Tibial artery (tissue), 4 donors: ENCODE results near the gene EHD2.
A peak's percentile ranks its signal among the peaks of the same experiment; 100 is the strongest.
"Not testable (repeated sequence)": the region's sequence is repeated elsewhere in the genome, so short reads cannot be mapped to it uniquely, and the experiment has no call there.

Source experiments
- DNase-seq, 2 donors: peaks; one replicate each; pipeline ENCODE4 v3.0.0-alpha.2; 2019
- H3K27ac ChIP-seq, 2 donors: fragments of 200-600 bp; sonication (generic) in 1 of 2; 1 replicate in 1 of 2; 2 replicates in 1 of 2; pipeline ENCODE4 v1.5.1; 2018 to 2019; ENCODE audit warnings: mild to moderate bottlenecking in 1 of 2
- H3K27me3 ChIP-seq, 2 donors: fragments of 200-600 bp; sonication (generic) in 1 of 2; one replicate each; pipeline versions ENCODE4 v1.5.1 to v1.6.0; 2016 to 2019
- H3K36me3 ChIP-seq, 3 donors: fragments of 200-600 bp; sonication (generic) in 2 of 3; one replicate each; pipeline ENCODE4 v1.5.1; 2016 to 2019; ENCODE audit warnings: mild to moderate bottlenecking in 2 of 3
- H3K4me1 ChIP-seq, 4 donors: fragments of 200-600 bp; sonication (generic) in 2 of 4; 1 replicate in 3 of 4; 2 replicates in 1 of 4; pipeline ENCODE4 v1.5.1; 2016 to 2019
- H3K4me3 ChIP-seq, 2 donors: fragments of 200-600 bp; sonication (generic) in 1 of 2; 1 replicate in 1 of 2; 2 replicates in 1 of 2; pipeline ENCODE4 v1.5.1; 2018 to 2019; ENCODE audit warnings: mild to moderate bottlenecking in 2 of 2
- H3K9me3 ChIP-seq, 3 donors: fragments of 200-600 bp; sonication (generic) in 1 of 3; one replicate each; pipeline ENCODE4 v1.5.1; 2016 to 2019
- intact Hi-C: fragments of 100-400 bp; cut with DNase I; formaldehyde crosslinking; loops from one replicate; pipeline ENCODE4 v1.15.0; 2023; ENCODE audit warnings: low total_unique reads
- TF ChIP-seq, protein P1 (sequence below), 2 experiments: fragments of 200-600 bp in 1 of 2; fragments of 450-650 bp in 1 of 2; IDR thresholded peaks; one replicate each; pipeline ENCODE4 v1.5.1; 2017 to 2019; ENCODE audit warnings: antibody characterized with exemption in 2 of 2, mild to moderate bottlenecking in 1 of 2, moderate library complexity in 1 of 2

The EHD2 gene, protein sequence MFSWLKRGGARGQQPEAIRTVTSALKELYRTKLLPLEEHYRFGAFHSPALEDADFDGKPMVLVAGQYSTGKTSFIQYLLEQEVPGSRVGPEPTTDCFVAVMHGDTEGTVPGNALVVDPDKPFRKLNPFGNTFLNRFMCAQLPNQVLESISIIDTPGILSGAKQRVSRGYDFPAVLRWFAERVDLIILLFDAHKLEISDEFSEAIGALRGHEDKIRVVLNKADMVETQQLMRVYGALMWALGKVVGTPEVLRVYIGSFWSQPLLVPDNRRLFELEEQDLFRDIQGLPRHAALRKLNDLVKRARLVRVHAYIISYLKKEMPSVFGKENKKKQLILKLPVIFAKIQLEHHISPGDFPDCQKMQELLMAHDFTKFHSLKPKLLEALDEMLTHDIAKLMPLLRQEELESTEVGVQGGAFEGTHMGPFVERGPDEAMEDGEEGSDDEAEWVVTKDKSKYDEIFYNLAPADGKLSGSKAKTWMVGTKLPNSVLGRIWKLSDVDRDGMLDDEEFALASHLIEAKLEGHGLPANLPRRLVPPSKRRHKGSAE

DNA sequence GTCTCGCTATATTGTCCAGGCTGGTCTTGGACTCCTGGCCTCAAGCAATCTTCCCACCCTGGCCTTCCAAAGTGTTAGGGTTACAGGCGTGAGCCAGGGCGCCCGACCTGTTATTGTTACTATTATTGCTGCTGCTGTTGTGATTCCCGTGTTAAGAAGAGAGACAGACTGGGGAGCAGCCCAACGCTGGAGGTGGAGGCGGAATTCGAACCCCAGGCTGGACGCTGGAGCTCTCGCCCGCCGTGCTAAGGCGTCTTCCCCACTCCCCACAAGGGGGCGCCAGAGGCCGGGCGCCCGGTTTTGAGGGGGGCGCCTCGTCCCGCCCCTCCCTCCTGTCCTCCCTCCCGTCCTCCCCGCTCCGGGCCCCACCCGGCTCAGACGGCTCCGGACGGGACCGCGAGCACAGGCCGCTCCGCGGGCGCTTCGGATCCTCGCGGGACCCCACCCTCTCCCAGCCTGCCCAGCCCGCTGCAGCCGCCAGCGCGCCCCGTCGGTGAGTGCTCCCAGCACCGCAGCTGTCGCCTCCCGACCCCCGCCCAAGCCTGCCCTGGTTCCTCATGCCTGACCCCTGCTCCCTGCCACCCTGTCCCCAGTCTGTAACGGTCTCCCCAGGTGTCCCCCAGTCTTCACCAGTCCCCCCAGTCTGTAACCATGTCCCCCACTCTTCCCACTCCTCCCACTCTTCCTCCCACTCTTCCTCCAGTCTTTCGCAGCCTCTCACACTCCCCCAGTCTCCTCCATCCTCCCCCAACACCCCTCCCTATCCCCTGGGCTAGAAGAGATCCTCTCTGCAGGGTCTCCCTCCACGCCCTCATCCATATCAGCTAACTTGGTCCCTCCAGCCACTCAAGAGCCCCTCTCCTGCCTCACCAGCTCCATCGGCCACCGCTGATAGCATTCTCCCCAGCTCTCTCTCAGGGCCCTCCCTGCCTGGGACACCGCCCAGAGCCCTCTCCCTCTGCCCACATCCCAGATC, at the start of gene EHD2:
Gene EHD2, plus strand, starts transcription at position 377 of the 976 bp plus-strand sequence. CDS start 3,191 bp downstream, outside the sequence.
- Histone ChIP-seq H3K9me3 (no peaks in the 10 kb centered on the region), H3K4me1 (peaks cover 5 to 44% (median 38%) of the 10 kb centered on the region in 4 donors), H3K27me3 (no peaks in the 10 kb centered on the region), H3K27ac (peak within 1 kb of the TSS; percentile 91 to 93), H3K36me3 (peaks cover 13 to 26% (median 22%) of the 10 kb centered on the region in 3 donors), H3K4me3 (peak within 1 kb of the TSS; percentile 85 to 92)
- DNase-seq = peak; percentile 61 to 90
- intact Hi-C loops = loop anchor here (1.0 to 5.0 kb wide), 2 partner anchors 30 to 74 kb away; no protein-coding TSS in a partner anchor
- TF ChIP-seq, protein P1, sequence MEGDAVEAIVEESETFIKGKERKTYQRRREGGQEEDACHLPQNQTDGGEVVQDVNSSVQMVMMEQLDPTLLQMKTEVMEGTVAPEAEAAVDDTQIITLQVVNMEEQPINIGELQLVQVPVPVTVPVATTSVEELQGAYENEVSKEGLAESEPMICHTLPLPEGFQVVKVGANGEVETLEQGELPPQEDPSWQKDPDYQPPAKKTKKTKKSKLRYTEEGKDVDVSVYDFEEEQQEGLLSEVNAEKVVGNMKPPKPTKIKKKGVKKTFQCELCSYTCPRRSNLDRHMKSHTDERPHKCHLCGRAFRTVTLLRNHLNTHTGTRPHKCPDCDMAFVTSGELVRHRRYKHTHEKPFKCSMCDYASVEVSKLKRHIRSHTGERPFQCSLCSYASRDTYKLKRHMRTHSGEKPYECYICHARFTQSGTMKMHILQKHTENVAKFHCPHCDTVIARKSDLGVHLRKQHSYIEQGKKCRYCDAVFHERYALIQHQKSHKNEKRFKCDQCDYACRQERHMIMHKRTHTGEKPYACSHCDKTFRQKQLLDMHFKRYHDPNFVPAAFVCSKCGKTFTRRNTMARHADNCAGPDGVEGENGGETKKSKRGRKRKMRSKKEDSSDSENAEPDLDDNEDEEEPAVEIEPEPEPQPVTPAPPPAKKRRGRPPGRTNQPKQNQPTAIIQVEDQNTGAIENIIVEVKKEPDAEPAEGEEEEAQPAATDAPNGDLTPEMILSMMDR (IDR thresholded peaks at IDR 0.05) = peak; percentile 98 to 99

DNA sequence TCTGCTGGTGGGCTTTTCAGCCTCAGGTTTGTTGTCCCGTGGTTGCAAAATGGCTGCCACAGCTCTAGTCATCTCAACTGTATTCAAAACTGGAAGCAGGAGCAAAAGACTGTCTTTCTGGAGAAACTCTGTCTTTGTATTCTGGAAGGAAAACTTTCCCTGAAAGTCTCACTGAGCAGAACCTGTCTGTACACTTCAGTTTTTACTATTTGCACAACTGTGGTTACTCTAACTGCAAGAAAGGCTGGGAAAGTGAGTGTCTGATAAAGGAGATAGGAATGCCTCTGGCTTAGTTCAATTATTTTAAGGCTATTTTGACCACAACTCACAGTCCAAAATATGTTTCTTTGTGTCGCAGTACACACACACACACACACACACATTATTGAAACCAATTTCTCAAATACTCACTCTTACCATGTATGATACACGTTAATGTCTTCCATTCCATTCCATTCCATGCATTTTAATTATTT, 49.7 kb upstream of the EHD2 start:
- peaks cover 7 to 56% (median 32%) of the 10 kb centered on the region in 4 donors for H3K4me1 ChIP-seq
- TF ChIP-seq, protein P1 (IDR thresholded peaks at IDR 0.05) = no peak
- H3K27me3 ChIP-seq = no peaks in the 10 kb centered on the region
- H3K9me3 ChIP-seq = no peaks in the 10 kb centered on the region
- DNase-seq = no peak
- intact Hi-C loops = no loop called here
- no peak overlapping the region for H3K4me3 ChIP-seq
- H3K27ac ChIP-seq = peak overlapping the region; percentile 29 to 60
- H3K36me3 ChIP-seq = no peaks in the 10 kb centered on the region

DNA sequence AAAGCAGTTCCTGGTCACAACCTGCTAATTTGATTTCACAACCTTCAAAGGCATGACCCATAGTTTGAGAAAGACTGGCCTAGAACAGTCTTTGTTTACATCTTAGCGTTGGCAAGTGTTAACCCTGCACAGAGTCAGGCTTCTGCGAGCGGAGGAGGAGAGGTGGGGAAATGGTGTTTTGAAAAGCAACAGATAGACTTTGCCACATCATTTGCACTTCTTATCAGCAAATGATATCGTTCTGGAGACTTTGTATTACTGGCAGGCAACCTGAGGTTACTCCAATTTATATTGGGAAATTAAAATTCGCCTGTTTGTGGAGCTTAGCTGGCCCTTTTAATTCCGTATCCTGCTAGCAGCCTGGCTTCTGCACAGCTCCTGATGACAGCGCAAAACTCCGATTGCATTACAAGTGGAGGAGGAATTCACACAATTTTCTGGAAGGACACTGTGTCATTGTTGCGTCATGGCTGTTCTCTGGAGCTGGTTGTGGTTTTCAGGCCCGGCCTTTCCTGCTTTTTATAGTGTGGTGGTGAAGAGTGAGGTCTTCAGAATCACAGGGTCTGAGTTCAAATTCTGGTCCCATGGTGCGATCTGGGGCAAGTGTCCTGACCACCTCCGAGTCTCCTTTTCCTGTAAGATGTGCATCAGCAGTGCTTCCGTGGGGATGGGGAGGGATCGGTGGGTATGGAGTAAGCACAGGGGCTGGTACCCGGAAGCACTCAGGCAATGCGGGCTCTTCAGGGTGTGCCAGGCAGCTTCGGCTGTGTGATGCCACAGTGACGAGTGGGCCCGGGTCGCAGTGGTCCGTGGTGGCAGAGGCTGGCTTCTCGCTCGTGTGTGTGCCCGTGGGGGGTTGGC, 49.1 kb upstream of the EHD2 start:
- DNase-seq = peak; percentile 87 to 90
- TF ChIP-seq, protein P1 (IDR thresholded peaks at IDR 0.05) = no peak
- H3K9me3 ChIP-seq = no peaks in the 10 kb centered on the region
- intact Hi-C loops = no loop called here
- peaks cover 7 to 56% (median 32%) of the 10 kb centered on the region in 4 donors for H3K4me1 ChIP-seq
- H3K36me3 ChIP-seq = no peaks in the 10 kb centered on the region
- no peak overlapping the region for H3K4me3 ChIP-seq
- peak overlapping the region; percentile 69 to 82 for H3K27ac ChIP-seq
- no peaks in the 10 kb centered on the region for H3K27me3 ChIP-seq

DNA sequence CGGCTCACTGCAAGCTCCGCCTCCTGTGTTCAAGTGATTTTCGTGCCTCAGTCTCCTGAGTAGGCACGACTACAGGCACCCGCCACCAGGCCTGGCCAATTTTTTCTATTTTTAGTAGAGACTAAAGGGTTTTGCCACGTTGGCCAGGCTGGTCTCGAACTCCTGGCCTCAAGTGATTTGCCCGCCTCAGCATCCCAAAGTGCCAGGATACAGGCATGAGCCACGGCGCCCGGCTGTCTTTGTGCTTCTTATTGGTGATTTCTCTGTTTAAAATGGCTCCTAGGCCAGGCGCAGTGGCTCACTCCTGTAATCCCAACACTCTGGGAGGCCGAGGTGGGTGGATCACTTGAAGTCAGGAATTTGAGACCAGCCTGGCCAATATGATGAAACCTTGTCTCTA, 44.7 kb upstream of the EHD2 start:
- DNase-seq, H3K27me3 ChIP-seq, intact Hi-C loops, H3K27ac ChIP-seq, H3K9me3 ChIP-seq, H3K4me3 ChIP-seq: not testable (repeated sequence)
- peaks cover 0 to 22% (median 17%) of the 10 kb centered on the region in 3 donors for H3K36me3 ChIP-seq
- peaks cover 5 to 34% (median 14%) of the 10 kb centered on the region in 4 donors for H3K4me1 ChIP-seq

DNA sequence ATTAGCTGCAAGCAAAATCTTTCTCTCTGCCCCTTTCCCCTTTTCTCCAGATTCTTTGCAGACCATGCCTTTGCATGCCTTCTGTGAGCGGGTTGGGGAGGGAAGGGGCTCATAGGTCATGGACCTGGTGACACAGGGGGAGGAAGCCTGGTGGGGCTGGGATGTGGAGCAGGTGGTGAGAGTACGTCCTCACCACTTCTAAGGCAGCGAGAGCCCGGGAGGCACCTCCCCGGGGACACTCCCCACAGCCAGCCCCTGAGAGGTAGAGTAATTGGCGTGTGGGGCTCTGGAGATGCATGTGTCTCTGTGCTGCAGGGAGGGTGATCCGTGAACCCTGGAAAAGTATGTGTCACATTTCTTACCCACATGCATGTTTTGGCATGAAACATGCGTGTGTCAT, 42.5 kb upstream of the EHD2 start:
- Histone ChIP-seq H3K27me3 (no peaks in the 10 kb centered on the region), H3K4me3 (no peak overlapping the region), H3K9me3 (no peaks in the 10 kb centered on the region), H3K4me1 (peaks cover 0 to 16% (median 2%) of the 10 kb centered on the region in 4 donors), H3K36me3 (peaks cover 4 to 44% (median 31%) of the 10 kb centered on the region in 3 donors), H3K27ac (no peak overlapping the region)
- intact Hi-C loops = no loop called here
- TF ChIP-seq, protein P1 (IDR thresholded peaks at IDR 0.05) = no peak
- DNase-seq = no peak
